Measurements from ENCODE around the gene UQCC5. TPM values are rescaled to one million over a fixed set of nuclear protein-coding genes. Genes with fewer than 3 reads are reported as not detected.

The UQCC5 gene
- total and polyA plus RNA-seq, 4 donors, result 4.5 to 14.0 (median 8.1) TPM

DNA sequence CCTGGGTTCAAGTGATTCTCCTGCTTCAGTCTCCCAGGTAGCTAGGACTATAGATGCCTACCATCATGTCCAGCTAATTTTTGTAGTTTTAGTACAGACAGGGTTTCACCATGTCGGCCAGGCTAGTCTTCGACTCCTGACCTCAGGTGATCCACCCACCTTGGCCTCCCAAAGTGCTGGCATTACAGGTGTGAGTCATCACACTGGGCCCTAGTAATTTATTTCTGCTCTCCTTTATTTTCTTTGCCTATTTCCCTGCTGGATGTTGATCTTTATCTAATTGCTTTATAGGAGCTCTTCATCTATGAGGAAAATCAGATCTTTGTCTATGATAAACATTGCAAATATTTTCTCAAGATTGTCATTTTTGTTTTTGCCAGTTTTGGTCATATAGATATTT lies 31.7 kb downstream of the UQCC5 start:
- 96 to 98% methylated on average over 2 of the region's 2 CpGs for WGBS, 2 donors
- H3K4me1 ChIP-seq (ENCODE audit: control insufficient read depth in 1 of 2, insufficient read depth in 2 of 2, low read length in 2 of 2), result no peaks in the 10 kb centered on the region
- intact Hi-C loops (cut with DNase I), result no loop called here
- no peak overlapping the region for H3K27ac ChIP-seq (ENCODE audit: low read depth in 1 of 2, low read length in 2 of 2)
- no peaks in the 10 kb centered on the region for H3K27me3 ChIP-seq (ENCODE audit: control insufficient read depth in 1 of 2, insufficient read depth in 2 of 2, low read length in 1 of 2)
- no peak overlapping the region for H3K4me3 ChIP-seq (ENCODE audit: low read length in 2 of 2)
- ATAC-seq (ENCODE audit: low FRiP score) (no peak), DNase-seq (no peak)
- H3K36me3 ChIP-seq (ENCODE audit: control insufficient read depth in 1 of 2, insufficient read depth in 2 of 2, low read length in 1 of 2), result no peaks in the 10 kb centered on the region
- no peaks in the 10 kb centered on the region for H3K9me3 ChIP-seq (ENCODE audit: control insufficient read depth, low read length)

DNA sequence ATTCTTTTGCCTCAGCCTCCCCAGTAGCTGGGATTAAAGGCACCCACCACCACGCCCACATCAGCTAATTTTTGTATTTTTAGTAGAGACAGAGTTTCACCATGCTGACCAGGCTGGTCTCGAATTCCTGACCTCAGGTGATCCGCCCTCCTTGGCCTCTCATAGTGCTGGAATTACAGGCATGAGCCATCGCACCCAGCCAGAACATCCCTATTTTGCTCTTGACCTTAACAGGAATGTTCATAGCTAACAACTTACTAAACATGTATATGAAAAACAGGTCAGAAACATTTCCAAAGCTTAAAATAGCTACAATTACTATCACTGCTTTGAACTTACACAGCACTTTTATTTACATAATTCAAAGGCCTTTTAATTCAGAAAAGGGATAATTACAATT lies 33.7 kb downstream of the UQCC5 start:
- H3K36me3 ChIP-seq (ENCODE audit: control insufficient read depth in 1 of 2, insufficient read depth in 2 of 2, low read length in 1 of 2), result peaks cover 0 to 7% of the 10 kb centered on the region in 2 donors
- 87% methylated on average over 4 of the region's 4 CpGs for WGBS, 2 donors
- no peak overlapping the region for H3K27ac ChIP-seq (ENCODE audit: low read depth in 1 of 2, low read length in 2 of 2)
- no peaks in the 10 kb centered on the region for H3K27me3 ChIP-seq (ENCODE audit: control insufficient read depth in 1 of 2, insufficient read depth in 2 of 2, low read length in 1 of 2)
- H3K9me3 ChIP-seq (ENCODE audit: control insufficient read depth, low read length), result no peaks in the 10 kb centered on the region
- no peaks in the 10 kb centered on the region for H3K4me1 ChIP-seq (ENCODE audit: control insufficient read depth in 1 of 2, insufficient read depth in 2 of 2, low read length in 2 of 2)
- intact Hi-C loops (cut with DNase I), result no loop called here
- H3K4me3 ChIP-seq (ENCODE audit: low read length in 2 of 2), result no peak overlapping the region
- ATAC-seq (ENCODE audit: low FRiP score) (no peak), DNase-seq (no peak)

DNA sequence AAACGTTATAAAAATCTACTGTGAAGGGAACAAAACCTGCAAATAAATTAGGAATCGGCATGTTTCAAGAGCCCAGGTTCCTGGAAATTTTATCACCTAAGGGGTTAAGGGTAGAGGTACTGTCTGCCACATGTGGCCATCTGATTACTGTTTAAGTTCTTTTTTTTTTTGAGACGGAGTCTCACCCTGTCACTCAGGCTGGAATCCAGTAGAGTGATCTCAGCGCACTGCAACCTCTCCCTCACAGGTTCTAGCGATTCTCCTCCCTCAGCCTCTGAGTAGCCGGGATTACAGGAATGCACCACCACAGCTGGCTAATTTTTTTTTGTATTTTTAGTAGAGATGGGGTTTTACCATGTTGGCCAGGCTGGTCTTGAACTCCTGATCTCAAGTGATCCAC lies 35.8 kb downstream of the UQCC5 start:
- no peak for DNase-seq
- Histone ChIP-seq H3K36me3 (ENCODE audit: control insufficient read depth in 1 of 2, insufficient read depth in 2 of 2, low read length in 1 of 2) (peaks cover 0 to 7% of the 10 kb centered on the region in 2 donors), H3K27me3 (ENCODE audit: control insufficient read depth in 1 of 2, insufficient read depth in 2 of 2, low read length in 1 of 2) (no peaks in the 10 kb centered on the region), H3K27ac (ENCODE audit: low read depth in 1 of 2, low read length in 2 of 2) (no peak overlapping the region), H3K4me1 (ENCODE audit: control insufficient read depth in 1 of 2, insufficient read depth in 2 of 2, low read length in 2 of 2) (no peaks in the 10 kb centered on the region), H3K9me3 (ENCODE audit: control insufficient read depth, low read length) (no peaks in the 10 kb centered on the region), H3K4me3 (ENCODE audit: low read length in 2 of 2) (no peak overlapping the region)
- ATAC-seq (ENCODE audit: low FRiP score), result no peak
- intact Hi-C loops (cut with DNase I), result no loop called here
- WGBS, 2 donors, result 52 to 61% methylated on average over 6 of the region's 6 CpGs

DNA sequence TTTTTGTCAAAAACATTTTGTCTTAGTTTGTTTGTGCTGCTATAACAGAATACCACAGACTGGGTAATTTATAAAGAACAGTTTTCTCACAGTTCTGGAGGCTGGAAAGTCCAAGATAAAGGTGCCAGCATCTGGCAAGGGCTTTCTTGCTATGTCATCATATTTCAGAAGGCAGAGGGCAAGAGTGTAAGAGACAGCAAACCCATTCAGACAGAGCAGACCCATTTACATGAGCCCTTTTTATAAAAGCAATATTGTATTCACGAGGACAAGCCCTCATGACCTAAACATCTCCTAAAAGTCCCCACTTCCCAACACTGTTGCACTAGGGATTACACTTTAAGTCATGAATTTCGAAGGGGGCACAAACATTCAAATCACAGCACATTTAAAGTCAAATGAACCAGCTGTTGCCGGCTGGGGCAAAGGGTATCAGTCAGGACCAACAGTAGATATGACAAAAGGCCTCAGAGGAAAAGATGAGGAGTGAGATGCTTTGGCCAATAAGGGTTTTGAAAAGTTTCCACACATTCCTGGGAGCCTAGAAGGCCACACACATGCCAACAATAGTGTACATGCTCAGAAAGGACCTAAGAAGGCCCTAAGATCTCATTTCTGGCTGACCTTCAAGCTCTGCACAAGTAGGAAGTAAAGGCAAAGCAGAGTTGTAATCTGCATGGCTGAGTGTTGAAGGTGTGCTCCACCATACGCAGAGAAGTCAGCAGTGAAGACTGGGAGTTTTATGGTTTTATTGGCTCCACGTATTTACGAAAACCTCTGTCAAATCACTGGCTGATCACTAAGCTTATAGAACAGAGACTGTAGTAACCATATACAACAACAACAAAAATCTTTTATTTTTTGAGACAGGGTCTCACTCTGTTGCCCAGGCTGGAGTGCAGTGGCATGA lies 37.9 kb downstream of the UQCC5 start:
- Histone ChIP-seq H3K36me3 (ENCODE audit: control insufficient read depth in 1 of 2, insufficient read depth in 2 of 2, low read length in 1 of 2) (peaks cover 3 to 9% of the 10 kb centered on the region in 2 donors), H3K4me3 (ENCODE audit: low read length in 2 of 2) (no peak overlapping the region), H3K4me1 (ENCODE audit: control insufficient read depth in 1 of 2, insufficient read depth in 2 of 2, low read length in 2 of 2) (no peaks in the 10 kb centered on the region), H3K9me3 (ENCODE audit: control insufficient read depth, low read length) (no peaks in the 10 kb centered on the region), H3K27me3 (ENCODE audit: control insufficient read depth in 1 of 2, insufficient read depth in 2 of 2, low read length in 1 of 2) (no peaks in the 10 kb centered on the region), H3K27ac (ENCODE audit: low read depth in 1 of 2, low read length in 2 of 2) (no peak overlapping the region)
- 90 to 91% methylated on average over 6 of the region's 6 CpGs for WGBS, 2 donors
- intact Hi-C loops (cut with DNase I), result no loop called here
- ATAC-seq (ENCODE audit: low FRiP score), result no peak
- no peak for DNase-seq

Other genes with a start within 250 kb of the UQCC5 start
- 10 to 100 TPM in 1 of 2 donors, 1 to 10 TPM in 1; 9.7 to 13.9 TPM for gene GLYCTK, start 248.8 kb upstream of the UQCC5 start, total RNA-seq
- gene GLYCTK, start 248.8 kb upstream of the UQCC5 start, polyA plus RNA-seq, result 10 to 100 TPM in 1 of 2 donors, 1 to 10 TPM in 1; 9.9 to 15.6 TPM
- gene DNAH1, start 220.3 kb upstream of the UQCC5 start, total RNA-seq, result 10 to 100 TPM; 10.3 to 24.1 TPM
- gene DNAH1, start 220.3 kb upstream of the UQCC5 start, polyA plus RNA-seq, result 10 to 100 TPM in 1 of 2 donors, under 1 TPM in 1; 0.88 to 11.3 TPM
- gene BAP1, start 126.6 kb upstream of the UQCC5 start, total RNA-seq, result 10 to 100 TPM; 62.7 to 74.4 TPM
- gene BAP1, start 126.6 kb upstream of the UQCC5 start, polyA plus RNA-seq, result 10 to 100 TPM; 29.4 to 99.6 TPM
- 1 to 10 TPM; 7.7 to 8.0 TPM for gene PHF7, start 125.9 kb upstream of the UQCC5 start, total RNA-seq
- gene PHF7, start 125.9 kb upstream of the UQCC5 start, polyA plus RNA-seq, result 1 to 10 TPM; 7.1 to 8.5 TPM
- gene SEMA3G, start 91.5 kb upstream of the UQCC5 start, total RNA-seq, result 10 to 100 TPM; 12.5 to 23.8 TPM
- under 1 TPM in 1 of 2 donors, not detected in 1; 0.26 TPM for gene SEMA3G, start 91.5 kb upstream of the UQCC5 start, polyA plus RNA-seq
- gene TNNC1, start 82.6 kb upstream of the UQCC5 start, total RNA-seq, result 1 to 10 TPM; 2.6 to 4.7 TPM
- gene TNNC1, start 82.6 kb upstream of the UQCC5 start, polyA plus RNA-seq, result 10 to 100 TPM in 1 of 2 donors, 1 to 10 TPM in 1; 3.0 to 20.7 TPM
- 100 to 1,000 TPM in 1 of 2 donors, 10 to 100 TPM in 1; 80.9 to 157 TPM for gene NISCH, start 81.0 kb upstream of the UQCC5 start, total RNA-seq
- 100 to 1,000 TPM in 1 of 2 donors, 10 to 100 TPM in 1; 13.3 to 122 TPM for gene NISCH, start 81.0 kb upstream of the UQCC5 start, polyA plus RNA-seq
- gene STAB1, start 41.3 kb upstream of the UQCC5 start, total RNA-seq, result 100 to 1,000 TPM; 339 to 651 TPM
- 100 to 1,000 TPM in 1 of 2 donors, 10 to 100 TPM in 1; 54.2 to 207 TPM for gene STAB1, start 41.3 kb upstream of the UQCC5 start, polyA plus RNA-seq
- gene NT5DC2, start 2.7 kb upstream of the UQCC5 start, total RNA-seq, result 10 to 100 TPM; 29.6 to 33.0 TPM
- gene NT5DC2, start 2.7 kb upstream of the UQCC5 start, polyA plus RNA-seq, result 100 to 1,000 TPM in 1 of 2 donors, 10 to 100 TPM in 1; 46.3 to 148 TPM
- gene PBRM1, start 149.3 kb downstream of the UQCC5 start, total RNA-seq, result 10 to 100 TPM; 61.6 to 73.8 TPM
- gene PBRM1, start 149.3 kb downstream of the UQCC5 start, polyA plus RNA-seq, result 10 to 100 TPM in 1 of 2 donors, 1 to 10 TPM in 1; 6.9 to 11.3 TPM
- 10 to 100 TPM; 52.0 to 70.3 TPM for gene GNL3, start 149.4 kb downstream of the UQCC5 start, total RNA-seq
- 10 to 100 TPM; 20.9 to 32.9 TPM for gene GNL3, start 149.4 kb downstream of the UQCC5 start, polyA plus RNA-seq
- 10 to 100 TPM; 28.7 to 48.4 TPM for gene GLT8D1, start 169.2 kb downstream of the UQCC5 start, total RNA-seq
- gene GLT8D1, start 169.2 kb downstream of the UQCC5 start, polyA plus RNA-seq, result 10 to 100 TPM; 26.0 to 59.5 TPM
- gene SPCS1, start 169.5 kb downstream of the UQCC5 start, total RNA-seq, result 10 to 100 TPM; 57.2 to 67.5 TPM
- 100 to 1,000 TPM; 114 to 119 TPM for gene SPCS1, start 169.5 kb downstream of the UQCC5 start, polyA plus RNA-seq
- gene NEK4, start 234.3 kb downstream of the UQCC5 start, total RNA-seq, result 10 to 100 TPM; 21.7 to 22.1 TPM
- 1 to 10 TPM; 8.0 to 8.5 TPM for gene NEK4, start 234.3 kb downstream of the UQCC5 start, polyA plus RNA-seq
- not detected for gene ITIH1, start 241.0 kb downstream of the UQCC5 start, total RNA-seq
- gene ITIH1, start 241.0 kb downstream of the UQCC5 start, polyA plus RNA-seq, result under 1 TPM in 1 of 2 donors, not detected in 1; 0.50 TPM